Heart left ventricle (tissue), 13 donors: ENCODE results near the gene NEURL2.

Experiments used
- CTCF ChIP-seq, 12 donors: fragments of 200-600 bp; sonication (generic) in 4 of 12; IDR thresholded peaks; one replicate each; pipeline versions ENCODE4 v1.5.0 to v1.8.0; 2018 to 2022; ENCODE audit warnings: antibody characterized with exemption in 12 of 12, mild to moderate bottlenecking in 5 of 12
- POLR2A ChIP-seq, 2 donors: fragments of 450-650 bp; IDR thresholded peaks; one replicate each; pipeline ENCODE4 v1.6.1; 2017; ENCODE audit warnings: antibody characterized with exemption in 2 of 2, mild to moderate bottlenecking in 2 of 2, moderate library complexity in 2 of 2
- donor health status: ischemic (EF 13 %, LVEDD 7.1; RV severe dilation, severe dysfunction).
- donor health status: DM: no; HTN: yes; CAD: no.
- donor health status: DM: no; HTN: no; CAD: no.
- donor health status: ischemic (EF 25% LVEDD 6.9; RV normal size, moderate dysfunction).
- donor health status: ischemic (EF 25% LVEDD 5.7; RV mildly dilated, moderate dysfunction).
- donor health status: ischemic (EF 35%, LVEDD 5.7; RV mildly dilated, moderate dysfunction).
- donor health status: nonischemic (EF 11% LVEDD 7.7; RV severe dilation, severe dysfunction).
- donor health status: DM: yes; HTN: yes; CAD: no.
- donor health status: PGD.
- donor health status: ischemic (EF 29% LVEDD 5.4; RV normal size, mild dysfunction).
- donor health status: nonischemic (EF 23%, LVEDD 6.1; RV moderate dilation, normal function).

- TF ChIP-seq CTCF (IDR thresholded peaks at IDR 0.05) (no peak), POLR2A (IDR thresholded peaks at IDR 0.05) (no peak)
Observed at GRCh38 chr20:45851501-45851900, 39.5 kb downstream of the NEURL2 start.
